ENCODE data around the gene ZDHHC9. TPM values are rescaled to one million over a fixed set of nuclear protein-coding genes. Genes with fewer than 3 reads are reported as not detected.

ZDHHC9 gene
- total RNA-seq, 2 experiments from 2014 or later, result 3.0 to 4.1 TPM

GRCh38 chrX:129777218-129778030 is 66.3 kb downstream of the ZDHHC9 start:
- intact Hi-C loops (cut with DNase I, micrococcal nuclease), result loop anchor here in 1 of 2 experiments (2.0 kb wide), 1 partner anchor 17 kb away; no protein-coding TSS in a partner anchor
- ChIA-PET POLR2A (interaction anchor here (0.7 to 7.0 kb wide), 11 partner anchors 8 to 394 kb away, joined by 3 to 162 read pairs (median 5); partner anchors contain the start of genes RAB33A and UTP14A), CTCF (interaction anchor here (0.8 to 1.5 kb wide), 3 partner anchors 12 to 18 kb away, joined by 3 to 6 read pairs (median 3); no protein-coding TSS in a partner anchor)
- H3K4me3 ChIP-seq (ENCODE audit: low read length), result peak overlapping the region; percentile 51
- peak overlapping the region; percentile 84 to 92 for H3K27ac ChIP-seq (ENCODE audit: low read depth in 1 of 2, low read length in 2 of 2)
- DNase-seq, result peak; percentile 53 to 90 (median 70)
- peaks cover 10% of the 10 kb centered on the region for H3K36me3 ChIP-seq (ENCODE audit: insufficient read depth, low read length)
- H3K9me3 Mint-ChIP-seq, result no peaks in the 10 kb centered on the region
- peaks cover 75% of the 10 kb centered on the region for H3K4me1 ChIP-seq (ENCODE audit: insufficient read depth, low read length)
- TF ChIP-seq, protein P1, sequence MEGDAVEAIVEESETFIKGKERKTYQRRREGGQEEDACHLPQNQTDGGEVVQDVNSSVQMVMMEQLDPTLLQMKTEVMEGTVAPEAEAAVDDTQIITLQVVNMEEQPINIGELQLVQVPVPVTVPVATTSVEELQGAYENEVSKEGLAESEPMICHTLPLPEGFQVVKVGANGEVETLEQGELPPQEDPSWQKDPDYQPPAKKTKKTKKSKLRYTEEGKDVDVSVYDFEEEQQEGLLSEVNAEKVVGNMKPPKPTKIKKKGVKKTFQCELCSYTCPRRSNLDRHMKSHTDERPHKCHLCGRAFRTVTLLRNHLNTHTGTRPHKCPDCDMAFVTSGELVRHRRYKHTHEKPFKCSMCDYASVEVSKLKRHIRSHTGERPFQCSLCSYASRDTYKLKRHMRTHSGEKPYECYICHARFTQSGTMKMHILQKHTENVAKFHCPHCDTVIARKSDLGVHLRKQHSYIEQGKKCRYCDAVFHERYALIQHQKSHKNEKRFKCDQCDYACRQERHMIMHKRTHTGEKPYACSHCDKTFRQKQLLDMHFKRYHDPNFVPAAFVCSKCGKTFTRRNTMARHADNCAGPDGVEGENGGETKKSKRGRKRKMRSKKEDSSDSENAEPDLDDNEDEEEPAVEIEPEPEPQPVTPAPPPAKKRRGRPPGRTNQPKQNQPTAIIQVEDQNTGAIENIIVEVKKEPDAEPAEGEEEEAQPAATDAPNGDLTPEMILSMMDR (IDR thresholded peaks at IDR 0.05), result no peak
- no peaks in the 10 kb centered on the region for H3K27me3 Mint-ChIP-seq
- H3K4me1 Mint-ChIP-seq (ENCODE audit: low read depth), result peaks cover 71% of the 10 kb centered on the region
- H3K36me3 Mint-ChIP-seq (ENCODE audit: low read depth), result peaks cover 40% of the 10 kb centered on the region
- H3K4me3 Mint-ChIP-seq, result peak overlapping the region; percentile 85
- H3K27me3 ChIP-seq (ENCODE audit: control insufficient read depth in 1 of 2, insufficient read depth in 2 of 2, low read length in 2 of 2), result no peaks in the 10 kb centered on the region
- H3K27ac Mint-ChIP-seq, result peak overlapping the region; percentile 99
- peak; percentile 24 for ATAC-seq (ENCODE audit: poor library complexity)
- no peaks in the 10 kb centered on the region for H3K9me3 ChIP-seq (ENCODE audit: control insufficient read depth in 1 of 2, insufficient read depth in 1 of 2, low read length in 2 of 2)

- Histone ChIP-seq H3K9me3 (ENCODE audit: control insufficient read depth in 1 of 2, insufficient read depth in 1 of 2, low read length in 2 of 2) (no peaks in the 10 kb centered on the region), H3K36me3 (ENCODE audit: insufficient read depth, low read length) (no peaks in the 10 kb centered on the region), H3K27me3 (ENCODE audit: control insufficient read depth in 1 of 2, insufficient read depth in 2 of 2, low read length in 2 of 2) (no peaks in the 10 kb centered on the region), H3K4me3 (ENCODE audit: low read length) (no peak overlapping the region), H3K4me1 (ENCODE audit: insufficient read depth, low read length) (peaks cover 95% of the 10 kb centered on the region), H3K27ac (ENCODE audit: low read depth in 1 of 2, low read length in 2 of 2) (peak overlapping the region in 1 of 2 donors; percentile 66)
- H3K9me3 Mint-ChIP-seq, result no peaks in the 10 kb centered on the region
- intact Hi-C loops (cut with DNase I, micrococcal nuclease), result no loop called here
- H3K36me3 Mint-ChIP-seq (ENCODE audit: low read depth), result peaks cover 4% of the 10 kb centered on the region
- H3K27me3 Mint-ChIP-seq, result no peaks in the 10 kb centered on the region
- H3K27ac Mint-ChIP-seq, result peak overlapping the region; percentile 99
- no peak for ATAC-seq (ENCODE audit: poor library complexity)
- TF ChIP-seq, protein P1 (IDR thresholded peaks at IDR 0.05), result no peak
- ChIA-PET CTCF (interaction anchor here (0.6 to 2.1 kb wide), 3 partner anchors 9 to 17 kb away, joined by 3 to 9 read pairs (median 4); no protein-coding TSS in a partner anchor), POLR2A (interaction anchor here (0.7 to 3.3 kb wide), 4 partner anchors 10 to 49 kb away, joined by 3 to 26 read pairs (median 7); no protein-coding TSS in a partner anchor)
- peak in 3 of 14 experiments; percentile 45 to 56 (median 47) for DNase-seq
- peaks cover 83% of the 10 kb centered on the region for H3K4me1 Mint-ChIP-seq (ENCODE audit: low read depth)
- no peak overlapping the region for H3K4me3 Mint-ChIP-seq
Observed at GRCh38 chrX:129773649-129774458, 69.8 kb downstream of the ZDHHC9 start.

DNA sequence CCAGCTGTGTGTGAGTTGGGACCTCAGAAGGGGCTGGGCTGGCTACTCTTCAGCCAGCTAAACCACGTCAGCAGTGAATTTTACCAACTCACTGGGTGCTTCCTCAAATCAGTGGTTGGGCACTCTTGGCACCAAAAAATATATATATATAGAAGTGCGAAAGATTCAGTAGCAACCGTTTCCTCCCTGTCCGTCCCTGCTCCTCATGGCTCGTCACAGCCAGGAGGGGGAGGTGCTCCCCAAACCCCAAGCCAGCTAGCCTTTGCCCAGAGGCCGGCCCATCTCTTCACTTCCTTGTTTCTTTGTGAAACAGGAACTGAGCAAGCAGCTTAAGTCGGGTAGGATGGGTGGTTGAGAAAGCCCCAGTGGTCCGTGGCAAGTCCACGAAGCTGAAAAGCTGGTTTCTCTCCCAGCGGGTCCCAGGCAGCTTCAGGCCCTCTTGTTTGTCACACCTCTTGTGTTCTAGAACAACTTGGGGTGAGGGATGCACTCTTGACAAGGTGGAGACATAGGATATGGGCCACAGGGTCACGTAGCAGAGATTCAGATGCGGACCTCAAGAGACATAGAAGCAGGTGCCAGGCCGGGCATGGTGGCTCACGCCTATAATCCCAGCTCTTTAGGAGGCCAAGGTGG is 70.8 kb downstream of the ZDHHC9 start:
- Mint-ChIP-seq H3K9me3 (no peaks in the 10 kb centered on the region), H3K27ac (peak overlapping the region; percentile 99), H3K36me3 (ENCODE audit: low read depth) (no peaks in the 10 kb centered on the region), H3K4me3 (peak overlapping the region; percentile 68), H3K27me3 (no peaks in the 10 kb centered on the region), H3K4me1 (ENCODE audit: low read depth) (peaks cover 87% of the 10 kb centered on the region)
- CTCF ChIA-PET, result interaction anchor here (1.1 to 2.1 kb wide), 3 partner anchors 10 to 307 kb away, joined by 3 to 9 read pairs (median 4); no protein-coding TSS in a partner anchor
- ATAC-seq (ENCODE audit: poor library complexity) (no peak), DNase-seq (peak in 6 of 14 experiments; percentile 18 to 80 (median 56))
- peak overlapping the region; percentile 40 to 66 for H3K27ac ChIP-seq (ENCODE audit: low read depth in 1 of 2, low read length in 2 of 2)
- POLR2A ChIA-PET, result interaction anchor here (0.9 to 8.8 kb wide), 4 partner anchors 8 to 48 kb away, joined by 3 to 162 read pairs (median 7); partner anchors contain the start of gene SASH3
- intact Hi-C loops (cut with DNase I, micrococcal nuclease), result no loop called here
- H3K4me3 ChIP-seq (ENCODE audit: low read length), result no peak overlapping the region
- no peaks in the 10 kb centered on the region for H3K36me3 ChIP-seq (ENCODE audit: insufficient read depth, low read length)
- H3K9me3 ChIP-seq (ENCODE audit: control insufficient read depth in 1 of 2, insufficient read depth in 1 of 2, low read length in 2 of 2), result no peaks in the 10 kb centered on the region
- no peaks in the 10 kb centered on the region for H3K27me3 ChIP-seq (ENCODE audit: control insufficient read depth in 1 of 2, insufficient read depth in 2 of 2, low read length in 2 of 2)
- TF ChIP-seq, protein P1 (IDR thresholded peaks at IDR 0.05), result no peak
- peaks cover 97% of the 10 kb centered on the region for H3K4me1 ChIP-seq (ENCODE audit: insufficient read depth, low read length)

Data from CD4-positive, alpha-beta T cell (primary cell).